HepG2 (cell line): Measurements from ENCODE around the gene GPS1. TPM values are rescaled to one million over a fixed set of nuclear protein-coding genes. Genes with fewer than 3 reads are reported as not detected.

ENCODE experiments used
- polyA plus RNA-seq, 8 experiments: library from polyadenylated mRNA; depleted of rRNA in 3 of 8; stranded (reverse) in 7 of 8; unstranded in 1 of 8; fragments of >200 nt; fragmentation: Illumina TruSeq in 4 of 8; extraction: Trizol in 4 of 8; gene quantifications; 2 replicates each; pipeline versions ENCODE4 v1.2.1 to v1.2.3, GENCODE V29; 2011 to 2016; ENCODE audit warnings: low read depth in 4 of 8, missing spikeins in 1 of 8, mixed read lengths in 1 of 8; ENCODE audit not compliant: insufficient read depth in 1 of 8
- total RNA-seq, 5 experiments: library from RNA; depleted of rRNA; stranded (reverse); fragments of >200 nt; fragmentation: Illumina TruSeq; extraction: Trizol; gene quantifications; 2 replicates each; pipeline ENCODE4 v1.2.3, GENCODE V29; 2016; ENCODE audit warnings: low read depth in 1 of 5

Gene GPS1
- total and polyA plus RNA-seq, 2 of the 13 experiments (the other 11 are each of a cell fraction or from before 2014, with no cell fraction given), result 124 to 128 TPM

Other genes with a start within 250 kb of the GPS1 start
- gene GCGR, start 247.7 kb upstream of the GPS1 start, total RNA-seq (2016; rRNA removed; fragmentation: Illumina TruSeq; extraction: Trizol), result 0.13 TPM in 1 of 2 replicates, not detected in the other
- 0.04 and 0.27 TPM in 2 replicates for gene GCGR, start 247.7 kb upstream of the GPS1 start, polyA plus RNA-seq (2011; rRNA removed)
- gene MCRIP1, start 218.6 kb upstream of the GPS1 start, total RNA-seq (2016; rRNA removed; fragmentation: Illumina TruSeq; extraction: Trizol), result 76.1 and 84.9 TPM in 2 replicates
- gene MCRIP1, start 218.6 kb upstream of the GPS1 start, polyA plus RNA-seq (2011; rRNA removed), result 79.7 and 113 TPM in 2 replicates
- gene PPP1R27, start 216.8 kb upstream of the GPS1 start, total RNA-seq (2016; rRNA removed; fragmentation: Illumina TruSeq; extraction: Trizol), result 0.69 and 1.00 TPM in 2 replicates
- gene PPP1R27, start 216.8 kb upstream of the GPS1 start, polyA plus RNA-seq (2011; rRNA removed), result 0.17 and 0.33 TPM in 2 replicates
- gene P4HB, start 191.4 kb upstream of the GPS1 start, total RNA-seq (2016; rRNA removed; fragmentation: Illumina TruSeq; extraction: Trizol), result 337 and 782 TPM in 2 replicates
- gene P4HB, start 191.4 kb upstream of the GPS1 start, polyA plus RNA-seq (2011; rRNA removed), result 181 and 185 TPM in 2 replicates
- gene ARHGDIA, start 180.6 kb upstream of the GPS1 start, total RNA-seq (2016; rRNA removed; fragmentation: Illumina TruSeq; extraction: Trizol), result 64.0 and 120 TPM in 2 replicates
- gene ARHGDIA, start 180.6 kb upstream of the GPS1 start, polyA plus RNA-seq (2011; rRNA removed), result 40.0 and 52.1 TPM in 2 replicates
- 264 and 269 TPM in 2 replicates for gene ALYREF, start 160.3 kb upstream of the GPS1 start, total RNA-seq (2016; rRNA removed; fragmentation: Illumina TruSeq; extraction: Trizol)
- gene ALYREF, start 160.3 kb upstream of the GPS1 start, polyA plus RNA-seq (2011; rRNA removed), result 58.4 and 59.8 TPM in 2 replicates
- gene ANAPC11, start 160.2 kb upstream of the GPS1 start, total RNA-seq (2016; rRNA removed; fragmentation: Illumina TruSeq; extraction: Trizol), result 114 and 127 TPM in 2 replicates
- gene ANAPC11, start 160.2 kb upstream of the GPS1 start, polyA plus RNA-seq (2011; rRNA removed), result 235 and 250 TPM in 2 replicates
- 0.56 and 0.93 TPM in 2 replicates for gene NPB, start 149.7 kb upstream of the GPS1 start, total RNA-seq (2016; rRNA removed; fragmentation: Illumina TruSeq; extraction: Trizol)
- 0.11 and 0.22 TPM in 2 replicates for gene NPB, start 149.7 kb upstream of the GPS1 start, polyA plus RNA-seq (2011; rRNA removed)
- gene PCYT2, start 140.5 kb upstream of the GPS1 start, total RNA-seq (2016; rRNA removed; fragmentation: Illumina TruSeq; extraction: Trizol), result 240 and 297 TPM in 2 replicates
- gene PCYT2, start 140.5 kb upstream of the GPS1 start, polyA plus RNA-seq (2011; rRNA removed), result 147 and 222 TPM in 2 replicates
- 14.5 and 24.8 TPM in 2 replicates for gene SIRT7, start 133.7 kb upstream of the GPS1 start, total RNA-seq (2016; rRNA removed; fragmentation: Illumina TruSeq; extraction: Trizol)
- gene SIRT7, start 133.7 kb upstream of the GPS1 start, polyA plus RNA-seq (2011; rRNA removed), result 8.3 and 10.9 TPM in 2 replicates
- gene MAFG, start 124.2 kb upstream of the GPS1 start, total RNA-seq (2016; rRNA removed; fragmentation: Illumina TruSeq; extraction: Trizol), result 12.4 and 14.5 TPM in 2 replicates
- 20.0 TPM in 2 replicates for gene MAFG, start 124.2 kb upstream of the GPS1 start, polyA plus RNA-seq (2011; rRNA removed)
- gene PYCR1, start 114.6 kb upstream of the GPS1 start, total RNA-seq (2016; rRNA removed; fragmentation: Illumina TruSeq; extraction: Trizol), result 323 and 338 TPM in 2 replicates
- 338 and 382 TPM in 2 replicates for gene PYCR1, start 114.6 kb upstream of the GPS1 start, polyA plus RNA-seq (2011; rRNA removed)
- gene MYADML2, start 104.7 kb upstream of the GPS1 start, total RNA-seq (2016; rRNA removed; fragmentation: Illumina TruSeq; extraction: Trizol), result not detected in 2 replicates
- gene MYADML2, start 104.7 kb upstream of the GPS1 start, polyA plus RNA-seq (2011; rRNA removed), result not detected in 2 replicates
- gene NOTUM, start 90.7 kb upstream of the GPS1 start, total RNA-seq (2016; rRNA removed; fragmentation: Illumina TruSeq; extraction: Trizol), result 67.7 and 160 TPM in 2 replicates
- gene NOTUM, start 90.7 kb upstream of the GPS1 start, polyA plus RNA-seq (2011; rRNA removed), result 150 and 181 TPM in 2 replicates
- 221 and 314 TPM in 2 replicates for gene ASPSCR1, start 74.3 kb upstream of the GPS1 start, total RNA-seq (2016; rRNA removed; fragmentation: Illumina TruSeq; extraction: Trizol)
- gene ASPSCR1, start 74.3 kb upstream of the GPS1 start, polyA plus RNA-seq (2011; rRNA removed), result 257 and 274 TPM in 2 replicates
- 166 and 170 TPM in 2 replicates for gene CENPX, start 29.0 kb upstream of the GPS1 start, total RNA-seq (2016; rRNA removed; fragmentation: Illumina TruSeq; extraction: Trizol)
- 92.7 and 96.7 TPM in 2 replicates for gene CENPX, start 29.0 kb upstream of the GPS1 start, polyA plus RNA-seq (2011; rRNA removed)
- gene LRRC45, start 28.6 kb upstream of the GPS1 start, total RNA-seq (2016; rRNA removed; fragmentation: Illumina TruSeq; extraction: Trizol), result 21.4 and 48.1 TPM in 2 replicates
- 11.6 and 14.1 TPM in 2 replicates for gene LRRC45, start 28.6 kb upstream of the GPS1 start, polyA plus RNA-seq (2011; rRNA removed)
- 4.0 and 10.5 TPM in 2 replicates for gene RAC3, start 20.2 kb upstream of the GPS1 start, total RNA-seq (2016; rRNA removed; fragmentation: Illumina TruSeq; extraction: Trizol)
- 21.3 and 24.1 TPM in 2 replicates for gene RAC3, start 20.2 kb upstream of the GPS1 start, polyA plus RNA-seq (2011; rRNA removed)
- gene DCXR, start 14.2 kb upstream of the GPS1 start, total RNA-seq (2016; rRNA removed; fragmentation: Illumina TruSeq; extraction: Trizol), result 286 and 311 TPM in 2 replicates
- gene DCXR, start 14.2 kb upstream of the GPS1 start, polyA plus RNA-seq (2011; rRNA removed), result 287 and 290 TPM in 2 replicates
- 27.8 and 64.0 TPM in 2 replicates for gene RFNG, start 87 bp upstream of the GPS1 start, total RNA-seq (2016; rRNA removed; fragmentation: Illumina TruSeq; extraction: Trizol)
- 61.4 and 90.6 TPM in 2 replicates for gene RFNG, start 87 bp upstream of the GPS1 start, polyA plus RNA-seq (2011; rRNA removed)
- 67.9 and 109 TPM in 2 replicates for gene DUS1L, start 13.9 kb downstream of the GPS1 start, total RNA-seq (2016; rRNA removed; fragmentation: Illumina TruSeq; extraction: Trizol)
- 81.0 and 108 TPM in 2 replicates for gene DUS1L, start 13.9 kb downstream of the GPS1 start, polyA plus RNA-seq (2011; rRNA removed)
- 101 and 192 TPM in 2 replicates for gene FASN, start 46.3 kb downstream of the GPS1 start, total RNA-seq (2016; rRNA removed; fragmentation: Illumina TruSeq; extraction: Trizol)
- gene FASN, start 46.3 kb downstream of the GPS1 start, polyA plus RNA-seq (2011; rRNA removed), result 51.7 and 92.4 TPM in 2 replicates
- 54.8 and 59.9 TPM in 2 replicates for gene CCDC57, start 160.9 kb downstream of the GPS1 start, total RNA-seq (2016; rRNA removed; fragmentation: Illumina TruSeq; extraction: Trizol)
- 59.3 and 69.8 TPM in 2 replicates for gene CCDC57, start 160.9 kb downstream of the GPS1 start, polyA plus RNA-seq (2011; rRNA removed)
- 99.9 and 242 TPM in 2 replicates for gene SLC16A3, start 177.1 kb downstream of the GPS1 start, total RNA-seq (2016; rRNA removed; fragmentation: Illumina TruSeq; extraction: Trizol)
- gene SLC16A3, start 177.1 kb downstream of the GPS1 start, polyA plus RNA-seq (2011; rRNA removed), result 349 and 598 TPM in 2 replicates
- gene CSNK1D, start 221.8 kb downstream of the GPS1 start, total RNA-seq (2016; rRNA removed; fragmentation: Illumina TruSeq; extraction: Trizol), result 28.4 and 31.5 TPM in 2 replicates
- gene CSNK1D, start 221.8 kb downstream of the GPS1 start, polyA plus RNA-seq (2011; rRNA removed), result 128 and 148 TPM in 2 replicates